Esophagus muscularis mucosa (tissue), 4 donors: ENCODE results near the gene DLGAP5. TPM values are rescaled to one million over a fixed set of nuclear protein-coding genes. Genes with fewer than 3 reads are reported as not detected.

ENCODE experiments used
- DNase-seq: peaks from one replicate; pipeline ENCODE4 v3.0.0-alpha.2; 2017; ENCODE audit errors: extremely low spot score
- H3K27ac ChIP-seq, 4 donors: fragments of 200-600 bp; sonication (generic); replicated peaks in 1 of 4; 1 replicate in 3 of 4; 2 replicates in 1 of 4; pipeline ENCODE4 v1.5.1; 2016 to 2019; ENCODE audit warnings: mild to moderate bottlenecking in 1 of 4
- H3K27me3 ChIP-seq, 4 donors: fragments of 200-600 bp; sonication (generic); one replicate each; pipeline versions ENCODE4 v1.5.1 to v1.6.0; 2016 to 2019
- H3K36me3 ChIP-seq, 4 donors: fragments of 200-600 bp; sonication (generic); one replicate each; pipeline ENCODE4 v1.5.1; 2016 to 2019
- H3K4me1 ChIP-seq, 4 donors: fragments of 200-600 bp; sonication (generic); one replicate each; pipeline ENCODE4 v1.5.1; 2016 to 2019
- H3K4me3 ChIP-seq, 4 donors: fragments of 200-600 bp; sonication (generic); 1 replicate in 2 of 4; 2 replicates in 2 of 4; pipeline ENCODE4 v1.5.1; 2016 to 2019; ENCODE audit warnings: mild to moderate bottlenecking in 4 of 4, moderate library complexity in 1 of 4
- H3K9me3 ChIP-seq, 4 donors: fragments of 200-600 bp; sonication (generic); 1 replicate in 3 of 4; 2 replicates in 1 of 4; pipeline ENCODE4 v1.5.1; 2016 to 2019
- CTCF ChIP-seq, 3 experiments: fragments of 200-600 bp in 2 of 3; fragments of 450-650 bp in 1 of 3; sonication (generic) in 2 of 3; IDR thresholded peaks; one replicate each; pipeline ENCODE4 v1.5.1; 2017 to 2019; ENCODE audit warnings: antibody characterized with exemption in 3 of 3, mild to moderate bottlenecking in 2 of 3, moderate library complexity in 1 of 3
- EP300 ChIP-seq: sonication (generic); formaldehyde crosslinking; IDR thresholded peaks from one replicate; pipeline ENCODE4 v1.6.1; 2017; ENCODE audit warnings: antibody characterized with exemption
- POLR2A ChIP-seq: fragments of 450-650 bp; IDR thresholded peaks from one replicate; pipeline ENCODE4 v1.6.1; 2017; ENCODE audit warnings: antibody characterized with exemption, moderate library complexity, mild to moderate bottlenecking, low read depth
- POLR2AphosphoS5 ChIP-seq, 2 donors: sonication (generic); formaldehyde crosslinking; IDR thresholded peaks; one replicate each; pipeline ENCODE4 v1.6.1; 2017; ENCODE audit warnings: antibody characterized with exemption in 2 of 2
- WGBS: methylation state at CpG from one replicate; pipeline ENCODE4 v1.1.5; 2018; 5-methylcytosine and 5-hydroxymethylcytosine counted together
- intact Hi-C: fragments of 100-400 bp; cut with DNase I; formaldehyde crosslinking; loops from one replicate; pipeline ENCODE4 v1.15.1; 2023
- total RNA-seq, 4 donors: library from RNA; depleted of rRNA; stranded (reverse); fragments of >200 nt; gene quantifications; one replicate each; pipeline versions ENCODE4 v1.1.0 to v1.2.1, GENCODE V29; 2016

DLGAP5 gene
- total RNA-seq, 4 donors from 2014 or later: 0.69 TPM; not detected in 3

GRCh38 chr14:55194656-55195355, 3.4 kb upstream of the DLGAP5 start:
- Histone ChIP-seq H3K36me3 (no peaks in the 10 kb centered on the region), H3K4me1 (peaks cover 9 to 14% (median 12%) of the 10 kb centered on the region in 4 donors), H3K27me3 (no peaks in the 10 kb centered on the region), H3K27ac (no peak overlapping the region), H3K4me3 (no peak overlapping the region), H3K9me3 (no peaks in the 10 kb centered on the region)
- intact Hi-C loops: no loop called here
- no peak for TF ChIP-seq CTCF (IDR thresholded peaks at IDR 0.05)
- TF ChIP-seq EP300: no peak
- no peak for TF ChIP-seq POLR2A
- no peak for TF ChIP-seq POLR2AphosphoS5 (IDR thresholded peaks at IDR 0.05)
- DNase-seq: no peak
- WGBS: 100% methylated on average over 3 of the region's 5 CpGs

- intact Hi-C loops: no loop called here
- no peak for TF ChIP-seq CTCF (IDR thresholded peaks at IDR 0.05)
- TF ChIP-seq POLR2AphosphoS5 (IDR thresholded peaks at IDR 0.05): no peak
- no peak for TF ChIP-seq POLR2A
- no peak for TF ChIP-seq EP300
- Histone ChIP-seq H3K27me3 (no peaks in the 10 kb centered on the region), H3K36me3 (no peaks in the 10 kb centered on the region), H3K9me3 (no peaks in the 10 kb centered on the region), H3K27ac (peak overlapping the region; percentile 62 to 75 (median 69)), H3K4me1 (peaks cover 9 to 14% (median 12%) of the 10 kb centered on the region in 4 donors), H3K4me3 (peak overlapping the region; percentile 55 to 68 (median 60))
- DNase-seq: no peak
- 56% methylated on average over 11 of the region's 11 CpGs for WGBS
Measured at GRCh38 chr14:55192054-55192621, 753 bp upstream of the DLGAP5 start.

- H3K4me3 ChIP-seq: peak overlapping the region; percentile 55 to 68 (median 60)
- DNase-seq: no peak
- H3K9me3 ChIP-seq: no peaks in the 10 kb centered on the region
- peaks cover 9 to 14% (median 12%) of the 10 kb centered on the region in 4 donors for H3K4me1 ChIP-seq
- TF ChIP-seq POLR2AphosphoS5 (IDR thresholded peaks at IDR 0.05): no peak
- no peak for TF ChIP-seq CTCF (IDR thresholded peaks at IDR 0.05)
- no peak for TF ChIP-seq EP300
- TF ChIP-seq POLR2A: no peak
- no peak overlapping the region for H3K27ac ChIP-seq
- WGBS: 8% methylated on average over 8 of the region's 8 CpGs
- H3K36me3 ChIP-seq: no peaks in the 10 kb centered on the region
- no peaks in the 10 kb centered on the region for H3K27me3 ChIP-seq
- intact Hi-C loops: no loop called here
Measured at GRCh38 chr14:55190906-55191202, 531 bp downstream of the DLGAP5 start.

DNA sequence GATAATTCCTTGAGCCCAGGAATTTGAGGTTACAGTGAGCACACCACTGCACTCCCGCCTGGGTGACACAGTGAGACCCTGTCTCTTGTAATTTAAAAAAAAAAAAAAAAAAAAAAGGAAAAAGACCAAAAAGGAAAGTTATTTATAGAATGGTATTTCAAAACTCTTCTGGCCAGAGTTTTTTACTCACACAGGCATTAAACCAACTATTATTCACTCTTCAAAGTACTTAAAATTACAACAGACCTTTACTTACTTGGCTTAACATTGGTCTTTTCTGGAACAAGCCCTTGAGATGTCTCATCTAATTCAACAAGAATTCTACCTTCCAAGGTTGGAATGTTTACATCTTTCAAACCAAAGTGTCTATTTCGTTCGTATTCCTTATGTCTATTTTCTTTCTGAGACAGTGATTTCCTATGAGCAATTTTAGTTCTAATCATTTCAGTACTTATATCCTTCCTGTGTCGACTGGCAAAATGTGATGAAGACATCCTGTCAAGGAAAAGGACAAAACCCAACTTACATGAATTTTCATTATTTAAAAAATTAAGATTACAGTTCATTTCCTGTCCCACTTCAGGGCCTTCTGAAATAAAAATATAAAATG, 2.6 kb downstream of the DLGAP5 start:
- Histone ChIP-seq H3K9me3 (no peaks in the 10 kb centered on the region), H3K27me3 (no peaks in the 10 kb centered on the region), H3K4me3 (no peak overlapping the region), H3K4me1 (peaks cover 9 to 14% (median 12%) of the 10 kb centered on the region in 4 donors), H3K27ac (no peak overlapping the region), H3K36me3 (no peaks in the 10 kb centered on the region)
- 64% methylated on average over 4 of the region's 4 CpGs for WGBS
- intact Hi-C loops: no loop called here
- TF ChIP-seq CTCF (IDR thresholded peaks at IDR 0.05) (no peak), POLR2A (no peak), EP300 (no peak)
- DNase-seq: no peak
